GM23248 (cell line): ENCODE measurements around the gene GEMIN7.

Experiments
- EZH2 ChIP-seq: fragments of 200-600 bp; sonication (generic); IDR thresholded peaks from 2 replicates; pipeline ENCODE4 v1.6.1; 2018; ENCODE audit warnings: antibody characterized with exemption, mild to moderate bottlenecking; ENCODE audit not compliant: insufficient read depth, poor library complexity, severe bottlenecking
- EZH2phosphoT487 ChIP-seq: fragments of 200-600 bp; sonication (generic); IDR thresholded peaks from 2 replicates; pipeline ENCODE4 v1.6.1; 2018; ENCODE audit warnings: antibody characterized with exemption, moderate library complexity, mild to moderate bottlenecking, low read depth; ENCODE audit not compliant: insufficient read depth

DNA sequence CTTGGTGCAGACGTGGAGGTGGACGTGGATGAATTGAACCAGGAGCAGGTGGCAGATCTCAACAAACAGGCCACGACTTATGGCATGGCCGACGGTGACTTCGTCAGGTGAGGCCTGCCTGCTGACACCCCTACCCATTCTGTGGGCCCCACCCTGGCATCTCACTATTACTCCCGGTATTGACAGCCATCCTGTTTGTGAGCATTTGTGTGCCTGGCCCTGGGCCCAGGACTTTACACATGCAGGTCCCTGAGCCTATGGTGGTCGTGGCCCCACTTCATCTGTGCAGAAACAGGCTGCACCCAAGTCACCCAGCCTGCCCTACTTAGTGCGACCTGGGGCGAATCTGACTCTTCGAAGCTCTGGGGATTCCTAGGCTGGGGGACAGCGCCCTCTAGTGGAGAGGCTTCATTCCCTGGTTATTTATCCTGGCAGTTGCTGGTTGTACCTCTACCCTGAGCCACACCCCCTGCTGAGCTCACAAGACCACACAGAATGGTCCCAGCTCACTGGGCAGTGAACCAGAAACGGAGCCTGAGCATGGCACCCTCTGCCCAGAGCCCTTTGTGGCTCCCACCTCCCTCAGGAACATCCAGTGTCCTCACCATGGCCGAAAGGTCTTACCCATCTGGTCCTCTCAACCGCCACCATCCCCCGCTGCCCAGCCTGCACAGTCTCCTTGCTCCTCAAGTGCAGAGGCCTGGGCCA lies 19.6 kb upstream of the GEMIN7 start:
- TF ChIP-seq EZH2 (no peak), EZH2phosphoT487 (no peak)
